GM23338 (cell line): ENCODE results near the gene HNRNPUL2.

Experiments
- ETS1 ChIP-seq: IDR thresholded peaks from 2 replicates; pipeline ENCODE4 v1.6.1; 2016; ENCODE audit warnings: antibody characterized with exemption
- EZH2 ChIP-seq: fragments of 200-600 bp; sonication (generic); IDR thresholded peaks from one replicate; pipeline ENCODE4 v1.8.0; 2017; ENCODE audit warnings: antibody characterized with exemption, mild to moderate bottlenecking, low read depth; ENCODE audit not compliant: unreplicated experiment
- EZH2phosphoT487 ChIP-seq: fragments of 200-600 bp; sonication (generic); IDR thresholded peaks from one replicate; pipeline ENCODE4 v1.8.1; 2018; ENCODE audit warnings: antibody characterized with exemption; ENCODE audit not compliant: unreplicated experiment
- JUNB ChIP-seq: IDR thresholded peaks from one replicate; pipeline ENCODE4 v1.6.1; 2016; ENCODE audit warnings: antibody characterized with exemption; ENCODE audit not compliant: unreplicated experiment
- POLR2AphosphoS5 ChIP-seq: IDR thresholded peaks from 2 replicates; pipeline ENCODE4 v1.6.1; 2016; ENCODE audit warnings: antibody characterized with exemption, low read depth
- REST ChIP-seq: IDR thresholded peaks from one replicate; pipeline ENCODE4 v1.6.1; 2018; ENCODE audit warnings: antibody characterized with exemption; ENCODE audit not compliant: unreplicated experiment
- ZNF462 ChIP-seq: fragments of 250-450 bp; sonication (Bioruptor Pico); IDR thresholded peaks from 2 replicates; pipeline ENCODE4 v1.5.0; 2020; ENCODE audit warnings: mild to moderate bottlenecking, moderate library complexity
- TF ChIP-seq, protein P1 (sequence below), 2 experiments: fragments of 200-600 bp in 1 of 2; sonication (generic) in 1 of 2; conservative IDR thresholded peaks; 2 replicates each; pipeline versions ENCODE4 v1.5.1 to v1.6.1; 2016 to 2017; ENCODE audit warnings: antibody characterized with exemption in 2 of 2, low read depth in 2 of 2, mild to moderate bottlenecking in 2 of 2, moderate library complexity in 1 of 2

DNA sequence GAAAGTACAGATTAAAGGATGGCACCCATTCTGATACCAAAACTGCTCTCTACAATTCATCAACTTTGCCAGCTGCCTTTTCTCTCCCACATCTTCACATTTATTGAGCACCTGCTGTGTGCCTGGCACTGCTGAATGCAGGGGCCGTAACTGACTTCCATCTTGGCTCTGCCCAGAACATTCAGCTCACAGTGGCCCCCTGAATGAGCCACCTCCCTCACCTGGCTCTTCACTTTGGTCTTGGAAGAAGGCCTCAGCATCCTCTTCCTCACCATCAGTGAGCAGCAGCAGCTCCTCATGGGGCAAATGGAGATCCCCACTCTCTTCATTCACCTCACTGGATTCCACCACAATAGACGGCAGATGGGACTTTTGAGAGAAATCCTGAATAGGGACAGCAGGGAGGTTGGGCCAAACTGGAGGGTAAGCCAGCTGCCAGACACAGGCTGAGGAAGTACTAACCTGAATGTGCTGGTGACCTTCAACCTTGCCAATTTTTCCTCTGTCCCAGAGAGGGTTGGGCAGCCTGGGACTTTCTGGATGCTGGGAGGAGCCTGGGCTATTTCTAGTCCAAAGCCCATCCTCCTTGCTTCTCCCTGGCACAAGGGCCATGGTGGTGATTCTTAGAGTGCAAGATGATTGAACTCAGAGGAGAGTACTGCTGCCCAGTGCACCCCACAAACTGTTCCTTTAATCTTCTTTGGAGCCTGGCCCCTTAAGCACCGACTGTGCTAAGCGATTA lies 57.7 kb downstream of the HNRNPUL2 start:
- TF ChIP-seq ZNF462 (no peak), EZH2phosphoT487 (no peak), JUNB (no peak), ETS1 (no peak), POLR2AphosphoS5 (no peak), REST (no peak), EZH2 (no peak)
- TF ChIP-seq, protein P1, sequence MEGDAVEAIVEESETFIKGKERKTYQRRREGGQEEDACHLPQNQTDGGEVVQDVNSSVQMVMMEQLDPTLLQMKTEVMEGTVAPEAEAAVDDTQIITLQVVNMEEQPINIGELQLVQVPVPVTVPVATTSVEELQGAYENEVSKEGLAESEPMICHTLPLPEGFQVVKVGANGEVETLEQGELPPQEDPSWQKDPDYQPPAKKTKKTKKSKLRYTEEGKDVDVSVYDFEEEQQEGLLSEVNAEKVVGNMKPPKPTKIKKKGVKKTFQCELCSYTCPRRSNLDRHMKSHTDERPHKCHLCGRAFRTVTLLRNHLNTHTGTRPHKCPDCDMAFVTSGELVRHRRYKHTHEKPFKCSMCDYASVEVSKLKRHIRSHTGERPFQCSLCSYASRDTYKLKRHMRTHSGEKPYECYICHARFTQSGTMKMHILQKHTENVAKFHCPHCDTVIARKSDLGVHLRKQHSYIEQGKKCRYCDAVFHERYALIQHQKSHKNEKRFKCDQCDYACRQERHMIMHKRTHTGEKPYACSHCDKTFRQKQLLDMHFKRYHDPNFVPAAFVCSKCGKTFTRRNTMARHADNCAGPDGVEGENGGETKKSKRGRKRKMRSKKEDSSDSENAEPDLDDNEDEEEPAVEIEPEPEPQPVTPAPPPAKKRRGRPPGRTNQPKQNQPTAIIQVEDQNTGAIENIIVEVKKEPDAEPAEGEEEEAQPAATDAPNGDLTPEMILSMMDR (conservative IDR thresholded peaks at IDR 0.05; ENCODE audit: low read depth in 2 of 2), result no peak
